GM13977 (cell line): ENCODE data around the gene ANO3.
"Not testable (repeated sequence)": the region's sequence is repeated elsewhere in the genome, so short reads cannot be mapped to it uniquely, and the experiment has no call there.

Source experiments
- DNase-seq: peaks from one replicate; pipeline ENCODE4 v3.0.0; 2012; ENCODE audit warnings: low spot score
- CTCF ChIP-seq: IDR thresholded peaks from 2 replicates; pipeline ENCODE4 v1.5.1; 2012; ENCODE audit warnings: mild to moderate bottlenecking, control low read depth; ENCODE audit not compliant: insufficient read depth; ENCODE audit errors: extremely low read depth, missing control alignments
- in situ Hi-C: fragments of 300-500 bp; cut with MboI; formaldehyde crosslinking; loops from one replicate; pipeline ENCODE4 v1.12.0; 2022; ENCODE audit warnings: low sequenced_read_pairs, low pct_unique_long_range_greater_than_20kb, mixed read lengths, inconsistent platforms; ENCODE audit not compliant: unreplicated experiment

ANO3 gene

GRCh38 chr11:26331911-26332571 lies at the start of gene ANO3:
Gene ANO3 (plus strand): TSS chr11:26332130. CDS start chr11:26332276, 146 bp downstream.
- peak; percentile 61 for DNase-seq
- peak; percentile 27 for TF ChIP-seq CTCF
- in situ Hi-C loops: no loop called here

DNA sequence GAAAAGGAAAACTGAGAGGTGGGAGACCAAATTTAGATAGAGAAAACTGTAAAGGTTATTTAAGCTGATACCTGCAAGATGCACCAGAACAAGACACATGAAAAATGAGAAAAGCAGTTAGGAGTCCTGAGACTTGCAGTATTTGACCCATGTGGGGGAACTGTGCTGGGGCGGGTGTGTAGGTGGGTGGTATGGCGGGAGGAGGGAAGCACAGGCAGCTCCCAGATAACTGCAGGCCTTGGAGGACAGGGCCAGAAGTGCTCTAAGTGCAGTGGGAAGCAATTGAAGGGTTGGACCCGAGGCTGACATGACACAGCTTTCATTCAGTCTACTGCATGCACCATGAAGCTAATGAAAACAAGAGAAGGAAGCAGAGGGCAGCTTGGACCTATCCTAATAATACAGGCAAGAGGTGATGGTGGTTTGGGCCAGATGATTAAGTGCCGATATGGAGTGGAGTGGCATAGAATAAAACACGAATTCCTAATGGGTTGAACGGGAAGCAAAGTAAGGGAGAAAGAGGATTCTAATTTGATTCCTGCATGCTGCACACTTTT lies 48.0 kb upstream of the ANO3 start:
- DNase-seq: no peak
- TF ChIP-seq CTCF: no peak
- in situ Hi-C loops: loop anchor here (25.0 kb wide), 1 partner anchor 878 kb away; no protein-coding TSS in a partner anchor

DNA sequence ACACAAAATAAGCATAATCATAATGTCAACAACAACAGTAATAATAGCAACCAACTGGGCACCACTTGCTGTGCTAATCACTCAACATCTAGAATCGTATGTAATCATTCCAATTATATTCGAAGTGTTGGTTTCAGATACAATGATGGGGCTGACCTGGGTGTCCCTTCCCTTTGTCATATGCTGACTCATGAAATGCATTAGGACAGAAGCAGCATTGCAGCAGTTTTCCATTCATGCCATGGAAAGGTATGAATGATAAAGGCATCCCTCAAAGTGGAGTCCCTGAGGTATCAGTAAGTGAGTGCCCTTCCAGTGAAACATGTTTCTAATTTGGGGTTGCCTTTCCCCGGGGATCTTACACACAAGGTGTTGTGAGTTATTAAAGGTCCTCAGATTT lies 46.3 kb upstream of the ANO3 start:
- TF ChIP-seq CTCF: no peak
- in situ Hi-C loops: loop anchor here (25.0 kb wide), 1 partner anchor 877 kb away; no protein-coding TSS in a partner anchor
- DNase-seq: no peak

GRCh38 chr11:26286472-26287066 lies 45.4 kb upstream of the ANO3 start:
- DNase-seq: no peak
- peak; percentile 44 for TF ChIP-seq CTCF
- in situ Hi-C loops: loop anchor here (25.0 kb wide), 1 partner anchor 876 kb away; no protein-coding TSS in a partner anchor

GRCh38 chr11:26287067-26287518 lies 44.8 kb upstream of the ANO3 start:
- TF ChIP-seq CTCF: no peak
- DNase-seq: no peak
- in situ Hi-C loops: loop anchor here (25.0 kb wide), 1 partner anchor 875 kb away; no protein-coding TSS in a partner anchor

GRCh38 chr11:26297189-26297975 lies 34.5 kb upstream of the ANO3 start:
- DNase-seq: peak; percentile 45
- peak; percentile 62 for TF ChIP-seq CTCF
- in situ Hi-C loops: loop anchor here (25.0 kb wide), 1 partner anchor 865 kb away; no protein-coding TSS in a partner anchor

DNA sequence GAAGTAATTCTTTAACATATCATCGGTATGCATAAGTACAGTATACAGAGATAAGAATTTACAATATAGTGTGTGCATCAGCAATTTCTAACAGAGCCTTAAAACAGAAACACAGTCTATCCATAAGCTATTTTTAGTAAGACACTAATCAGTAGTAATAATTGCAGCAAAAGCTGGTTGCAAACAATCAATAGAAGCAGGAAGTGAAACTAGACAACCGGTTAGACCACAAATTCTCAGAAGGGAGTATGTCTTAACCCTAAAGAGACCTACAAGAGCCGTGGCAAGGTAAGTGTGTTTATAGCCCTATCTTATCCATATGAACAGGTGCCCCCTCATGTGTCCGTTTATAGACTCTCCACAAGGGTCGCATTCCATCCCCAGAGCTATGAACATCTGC lies 15.6 kb upstream of the ANO3 start:
- in situ Hi-C loops, DNase-seq: not testable (repeated sequence)
